A172 (cell line): ENCODE data around the gene DMBT1. TPM values are rescaled to one million over a fixed set of nuclear protein-coding genes. Genes with fewer than 3 reads are reported as not detected.

ENCODE experiments used
- DNase-seq: peaks from one replicate; pipeline ENCODE4 v3.0.0-alpha.2; 2015; ENCODE audit warnings: low spot score
- total RNA-seq: library from RNA; depleted of rRNA; stranded (reverse); fragments of >200 nt; shearing (Covaris generic); gene quantifications from 2 replicates; pipeline ENCODE4 v1.2.3, GENCODE V29; 2014

The DMBT1 gene
- total RNA-seq, 1 experiment from 2014 or later, result not detected

GRCh38 chr10:122548407-122549085 is 12.0 kb upstream of the DMBT1 start:
- no peak for DNase-seq

- DNase-seq, result no peak
Measured at GRCh38 chr10:122549636-122550035, 10.9 kb upstream of the DMBT1 start.

GRCh38 chr10:122550427-122550826 is 10.1 kb upstream of the DMBT1 start:
- DNase-seq, result no peak

GRCh38 chr10:122550983-122551382 is 9.6 kb upstream of the DMBT1 start:
- DNase-seq, result no peak

DNA sequence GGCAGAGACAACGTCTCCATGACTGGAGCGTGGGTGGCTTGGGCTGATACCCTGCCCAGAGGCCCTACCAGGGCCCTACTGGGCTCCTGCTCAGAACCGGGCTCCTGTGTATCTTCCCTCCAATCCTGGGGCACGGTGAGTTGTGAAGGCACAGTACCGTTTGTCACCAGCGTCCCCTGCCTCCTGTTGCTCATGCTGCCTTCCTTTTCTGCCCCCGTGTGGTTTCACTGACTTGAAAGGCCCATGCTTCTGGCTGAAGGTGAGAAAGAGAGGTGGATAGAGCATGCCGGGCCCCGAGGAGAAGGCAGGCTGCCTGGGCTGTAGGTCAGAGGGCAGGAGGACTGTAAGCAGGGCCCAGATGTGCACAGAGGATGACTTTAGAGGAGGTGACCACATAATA is 9.1 kb upstream of the DMBT1 start:
- DNase-seq, result no peak

DNA sequence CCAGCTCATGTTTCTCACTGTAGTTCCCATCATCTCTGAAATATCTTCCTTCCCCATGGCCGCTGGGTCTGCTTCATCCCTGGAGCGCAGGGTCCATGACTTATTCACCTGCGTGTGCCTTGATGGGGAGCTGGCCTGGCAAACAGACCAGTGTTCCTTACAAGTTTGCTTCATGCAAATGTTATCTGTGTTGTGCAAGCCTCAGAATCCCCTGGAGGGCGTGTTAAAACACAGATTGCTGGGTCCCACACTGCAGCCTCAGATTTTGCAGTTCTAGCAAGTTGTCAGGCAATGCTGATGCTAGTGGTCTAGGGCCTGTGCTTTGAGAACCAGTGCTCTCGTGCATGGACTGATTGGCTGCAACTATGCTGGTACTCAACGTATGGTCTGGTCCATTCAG is 7.2 kb upstream of the DMBT1 start:
- DNase-seq, result no peak

DNA sequence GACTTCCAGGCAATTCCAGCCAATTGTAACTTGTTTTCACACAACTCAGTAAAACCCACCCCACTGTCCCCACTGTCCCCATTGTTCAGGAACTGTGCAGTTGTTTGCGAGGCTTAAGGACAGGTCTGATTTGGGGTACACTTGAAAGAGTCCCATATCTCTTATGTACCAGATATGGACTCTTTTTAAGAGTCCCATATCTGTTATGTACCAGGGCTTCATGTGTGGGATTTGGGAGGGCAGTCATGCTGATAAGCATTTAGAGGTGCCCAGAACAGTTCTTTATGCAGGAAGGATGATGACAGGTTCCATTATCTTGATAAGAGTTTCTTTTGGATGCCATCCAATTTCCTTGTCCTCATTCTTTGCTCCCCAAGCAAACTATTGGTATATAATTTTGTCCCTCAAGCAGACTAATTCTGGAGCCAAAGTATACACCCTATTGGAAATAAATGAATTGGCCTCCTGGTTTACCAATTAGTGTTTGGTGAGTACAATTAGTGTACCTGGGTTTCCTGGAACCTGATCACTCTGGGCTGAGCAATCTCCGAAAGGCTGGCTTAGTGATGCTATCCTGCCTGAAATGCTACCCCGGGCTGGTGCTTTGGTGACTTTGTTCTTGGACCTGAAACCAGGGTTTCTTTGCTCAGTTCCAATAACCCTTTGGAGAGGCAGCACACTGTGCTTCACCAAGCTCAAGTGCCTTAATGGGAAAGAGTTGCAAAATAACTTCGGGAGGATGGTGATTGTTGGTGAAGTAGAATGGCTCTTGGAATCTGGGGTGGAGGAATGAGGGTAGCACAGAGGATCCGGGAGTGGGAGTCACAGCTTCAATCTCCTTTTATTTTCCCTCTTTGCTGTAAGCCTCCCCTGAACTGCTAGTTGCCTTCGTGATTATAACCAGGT is 6.2 kb upstream of the DMBT1 start:
- no peak for DNase-seq

DNA sequence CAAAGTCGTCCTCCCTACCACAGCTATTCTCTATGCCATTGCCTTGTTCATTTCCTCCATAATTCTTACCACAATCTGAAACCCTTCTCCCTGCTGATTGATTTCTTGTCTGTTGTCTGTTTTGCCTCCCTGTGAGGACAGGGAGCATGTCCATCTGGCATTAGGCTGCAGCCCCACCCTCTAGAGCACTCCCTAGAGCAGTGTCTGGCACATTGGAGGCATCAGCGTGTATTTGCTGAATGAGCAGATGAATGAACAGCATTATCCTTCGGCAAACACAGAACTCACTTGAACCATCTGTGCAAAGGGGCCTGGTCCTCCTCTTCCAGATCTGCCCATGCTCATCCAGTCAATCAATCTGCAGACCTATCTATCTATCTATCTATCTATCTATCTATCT is 5.1 kb upstream of the DMBT1 start:
- no peak for DNase-seq

DNA sequence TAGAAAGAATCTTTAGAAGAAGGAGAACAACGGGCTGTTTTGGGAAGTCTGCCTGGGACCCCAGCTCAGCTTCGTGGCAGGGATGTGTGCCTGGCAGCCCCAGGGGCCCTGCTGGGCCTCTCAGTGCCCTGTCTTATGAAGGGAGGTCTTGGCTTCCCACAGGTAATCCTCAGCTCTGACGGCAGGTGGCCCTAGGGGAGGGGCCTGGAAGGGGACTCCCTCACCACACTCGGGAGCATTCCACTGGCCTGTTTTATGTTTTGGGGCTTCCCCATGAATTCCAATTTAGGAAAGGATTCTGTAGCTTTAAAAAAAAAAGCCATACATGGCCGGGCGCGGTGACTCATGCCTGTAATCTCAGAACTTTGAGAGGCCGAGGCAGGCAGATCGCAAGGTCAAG is 3.0 kb upstream of the DMBT1 start:
- peak; percentile 21 for DNase-seq

DNA sequence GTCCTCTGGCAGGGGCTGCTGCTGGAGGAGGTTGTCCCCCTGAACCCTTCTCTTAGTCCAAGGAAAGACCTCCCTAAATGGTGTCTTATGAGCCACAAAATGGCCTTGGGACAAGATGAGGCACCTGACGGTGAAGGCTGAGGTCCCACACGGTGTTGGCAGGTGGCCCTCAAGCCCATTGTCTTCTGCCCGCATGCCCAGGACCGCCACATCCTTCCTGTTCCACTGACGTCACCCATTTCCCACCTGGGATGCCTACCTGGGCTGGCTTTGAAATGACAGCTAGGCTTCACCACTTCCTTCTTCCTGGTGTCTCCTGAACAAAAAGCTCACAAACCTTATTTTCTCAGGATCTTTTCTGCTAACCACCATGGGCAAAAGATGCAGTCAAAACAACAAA is 2.1 kb upstream of the DMBT1 start:
- DNase-seq, result no peak

GRCh38 chr10:122559228-122559627 is 1.3 kb upstream of the DMBT1 start:
- no peak for DNase-seq

- no peak for DNase-seq
Measured at GRCh38 chr10:122561212-122561611, 658 bp downstream of the DMBT1 start.

GRCh38 chr10:122561792-122562191 is 1.2 kb downstream of the DMBT1 start:
- no peak for DNase-seq

GRCh38 chr10:122564980-122565379 is 4.4 kb downstream of the DMBT1 start:
- DNase-seq, result no peak

- peak; percentile 49 for DNase-seq
Measured at GRCh38 chr10:122565766-122566206, 5.2 kb downstream of the DMBT1 start.

DNA sequence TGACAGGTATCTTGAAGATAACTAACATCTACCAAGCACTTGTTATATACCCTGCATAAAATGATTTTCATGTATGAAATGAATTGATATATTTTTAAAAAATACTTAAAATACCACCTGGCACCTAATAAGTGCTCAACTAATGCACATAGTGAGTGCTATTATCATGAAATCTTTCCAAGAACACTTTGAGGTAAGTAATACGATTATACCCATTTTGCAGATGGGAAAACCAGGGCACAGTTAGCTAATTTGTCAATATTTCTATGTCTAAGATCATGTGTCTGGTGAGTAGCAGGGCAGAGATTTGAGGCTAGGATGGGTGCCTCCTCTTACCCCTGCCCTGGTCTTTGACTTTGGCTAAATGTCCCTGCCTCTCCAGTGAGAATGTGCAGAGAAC is 6.1 kb downstream of the DMBT1 start:
- DNase-seq, result no peak

DNA sequence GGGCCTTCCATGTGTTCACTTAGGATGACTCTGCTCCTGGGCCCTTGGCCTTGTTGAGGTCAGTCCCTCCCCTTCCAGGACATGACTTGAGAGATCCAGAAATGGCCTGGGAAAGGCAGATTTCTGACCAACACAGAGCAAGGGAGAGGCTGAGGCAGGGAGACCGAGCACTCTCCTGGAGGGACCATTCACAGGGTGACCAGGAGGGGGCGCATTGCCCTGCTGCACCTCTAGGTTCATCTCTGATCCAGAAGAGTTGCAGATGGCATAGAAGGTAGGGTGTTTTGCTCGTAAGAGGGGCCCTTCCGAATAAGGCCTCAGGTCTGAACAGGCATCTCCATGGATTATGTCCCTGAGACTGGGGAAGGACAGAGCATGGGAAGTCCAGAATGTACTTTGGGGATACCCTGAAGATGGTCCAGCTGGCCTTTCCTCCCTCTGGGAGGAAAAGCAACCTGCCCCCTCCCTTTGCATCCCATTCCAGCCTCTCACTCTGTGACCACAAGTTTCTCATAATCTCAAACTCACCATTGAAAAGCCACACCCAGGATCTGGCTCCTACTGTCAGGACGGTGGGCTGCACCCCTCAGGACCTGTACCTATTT is 6.6 kb downstream of the DMBT1 start:
- DNase-seq, result peak; percentile 16

DNA sequence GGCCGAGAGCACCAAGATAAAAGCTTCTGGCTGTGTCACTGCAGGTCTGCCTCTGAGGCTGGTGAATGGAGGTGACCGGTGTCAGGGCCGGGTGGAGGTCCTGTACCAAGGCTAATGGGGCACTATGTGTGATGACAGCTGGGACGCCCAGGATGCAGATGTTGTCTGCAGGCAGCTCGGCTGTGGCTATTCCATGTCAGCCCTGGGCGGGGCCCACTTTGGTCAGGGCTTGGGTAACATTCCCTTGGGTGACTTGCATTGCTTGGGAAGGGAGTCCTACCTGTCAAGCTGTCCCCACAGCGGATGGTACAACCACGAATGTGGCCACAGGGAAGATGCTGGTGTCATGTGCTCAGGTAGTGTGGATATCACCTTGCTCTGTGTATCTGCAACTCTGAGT is 8.0 kb downstream of the DMBT1 start:
- DNase-seq, result no peak

GRCh38 chr10:122570920-122571319 is 10.4 kb downstream of the DMBT1 start:
- DNase-seq, result no peak

DNA sequence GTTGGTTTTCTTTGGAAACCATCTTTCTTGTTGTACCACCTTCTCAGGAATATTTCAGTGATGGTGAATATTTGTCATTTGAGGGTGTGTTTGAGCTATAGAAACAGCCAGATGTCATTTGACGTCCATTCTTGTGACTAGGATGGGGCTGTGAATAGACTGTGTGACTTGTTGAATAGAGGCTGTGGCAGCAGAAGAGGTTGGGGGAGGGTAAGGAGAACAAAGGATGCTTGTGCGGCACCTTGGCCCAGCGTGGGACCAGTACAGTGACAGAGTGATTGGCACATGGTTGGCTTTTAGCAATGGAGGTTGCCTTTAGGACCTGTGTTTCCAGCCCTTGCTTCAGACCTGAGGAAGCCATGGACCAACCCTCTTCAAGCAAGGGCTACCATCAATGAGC is 11.3 kb downstream of the DMBT1 start:
- DNase-seq, result no peak

DNA sequence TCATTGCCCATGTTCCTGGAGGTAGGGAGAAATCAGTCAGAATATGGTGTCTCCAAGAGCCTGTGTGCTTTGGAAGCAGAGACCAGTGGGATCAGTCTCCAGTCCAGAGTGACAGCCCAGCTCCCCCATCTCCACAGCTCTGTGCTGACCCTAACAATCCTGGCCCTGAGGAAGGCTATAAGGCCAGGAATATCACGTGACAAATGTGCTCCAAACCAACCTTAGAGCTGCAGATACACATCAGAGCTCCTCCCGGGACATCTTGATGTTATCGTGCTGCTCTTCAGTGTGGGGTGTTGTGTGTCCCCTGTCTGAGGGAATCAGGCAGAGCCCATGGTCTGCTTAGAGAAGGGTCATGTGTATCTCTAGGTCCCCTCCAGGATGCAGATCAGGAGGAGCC is 15.2 kb downstream of the DMBT1 start:
- no peak for DNase-seq

GRCh38 chr10:122576291-122576690 is 15.7 kb downstream of the DMBT1 start:
- DNase-seq, result no peak
